ENCODE measurements around the gene IFT20. TPM values are rescaled to one million over a fixed set of nuclear protein-coding genes. Genes with fewer than 3 reads are reported as not detected.
A peak's percentile ranks its signal among the peaks of the same experiment; 100 is the strongest.

Gene IFT20
- total and polyA plus RNA-seq, 4 donors = 29.5 to 74.1 (median 35.8) TPM

GRCh38 chr17:28326114-28326513 lies 9.2 kb downstream of the IFT20 start:
- Histone ChIP-seq H3K9me3 (ENCODE audit: control insufficient read depth in 4 of 4, insufficient read depth in 3 of 4, low read length in 3 of 4) (no peaks in the 10 kb centered on the region), H3K27me3 (ENCODE audit: control insufficient read depth in 3 of 3, insufficient read depth in 3 of 3, low read length in 2 of 3) (no peaks in the 10 kb centered on the region), H3K27ac (ENCODE audit: low read depth in 1 of 2, low read length in 1 of 2) (no peak overlapping the region), H3K4me1 (ENCODE audit: control insufficient read depth in 5 of 5, insufficient read depth in 5 of 5, low read length in 5 of 5) (peaks cover 0 to 5% (median 0%) of the 10 kb centered on the region in 5 donors), H3K4me3 (no peak overlapping the region), H3K36me3 (ENCODE audit: control insufficient read depth in 4 of 4, insufficient read depth in 4 of 4, low read length in 4 of 4) (peaks cover 5 to 31% (median 14%) of the 10 kb centered on the region in 4 donors), H3K9ac (ENCODE audit: insufficient read depth in 1 of 2, low read length in 2 of 2) (peak overlapping the region in 1 of 2 donors; percentile 23)
- WGBS, 2 donors = 76 to 95% methylated on average over 7 of the region's 7 CpGs
- no peak for TF ChIP-seq CTCF (IDR thresholded peaks at IDR 0.05; ENCODE audit: control extremely low read depth, extremely low read depth)
- no peak for ATAC-seq (ENCODE audit: insufficient read depth, low FRiP score)
- DNase-seq = peak in 1 of 3 donors; percentile 29

- H3K9me3 ChIP-seq (ENCODE audit: control insufficient read depth in 4 of 4, insufficient read depth in 3 of 4, low read length in 3 of 4) = no peaks in the 10 kb centered on the region
- no peak for TF ChIP-seq CTCF (IDR thresholded peaks at IDR 0.05; ENCODE audit: control extremely low read depth, extremely low read depth)
- no peak overlapping the region for H3K9ac ChIP-seq (ENCODE audit: insufficient read depth in 1 of 2, low read length in 2 of 2)
- no peak overlapping the region for H3K4me3 ChIP-seq
- peaks cover 3 to 28% (median 10%) of the 10 kb centered on the region in 4 donors for H3K36me3 ChIP-seq (ENCODE audit: control insufficient read depth in 4 of 4, insufficient read depth in 4 of 4, low read length in 4 of 4)
- H3K27me3 ChIP-seq (ENCODE audit: control insufficient read depth in 3 of 3, insufficient read depth in 3 of 3, low read length in 2 of 3) = no peaks in the 10 kb centered on the region
- ATAC-seq (ENCODE audit: insufficient read depth, low FRiP score) (no peak), DNase-seq (no peak)
- H3K4me1 ChIP-seq (ENCODE audit: control insufficient read depth in 5 of 5, insufficient read depth in 5 of 5, low read length in 5 of 5) = peaks cover 0 to 5% (median 3%) of the 10 kb centered on the region in 5 donors
- WGBS, 2 donors = 68 to 79% methylated on average over 5 of the region's 5 CpGs
- H3K27ac ChIP-seq (ENCODE audit: low read depth in 1 of 2, low read length in 1 of 2) = peak overlapping the region in 1 of 2 donors; percentile 13
These were observed 10.1 kb downstream of the IFT20 start for GRCh38 chr17:28325211-28325610.

GRCh38 chr17:28324781-28325180 lies 10.5 kb downstream of the IFT20 start:
- no peak for DNase-seq
- peaks cover 0 to 7% (median 5%) of the 10 kb centered on the region in 5 donors for H3K4me1 ChIP-seq (ENCODE audit: control insufficient read depth in 5 of 5, insufficient read depth in 5 of 5, low read length in 5 of 5)
- no peak for TF ChIP-seq CTCF (IDR thresholded peaks at IDR 0.05; ENCODE audit: control extremely low read depth, extremely low read depth)

GRCh38 chr17:28324267-28324745 lies 11.0 kb downstream of the IFT20 start:
- WGBS, 2 donors = 68 to 74% methylated on average over 5 of the region's 5 CpGs
- H3K27me3 ChIP-seq (ENCODE audit: control insufficient read depth in 3 of 3, insufficient read depth in 3 of 3, low read length in 2 of 3) = no peaks in the 10 kb centered on the region
- peaks cover 0 to 11% (median 5%) of the 10 kb centered on the region in 5 donors for H3K4me1 ChIP-seq (ENCODE audit: control insufficient read depth in 5 of 5, insufficient read depth in 5 of 5, low read length in 5 of 5)
- TF ChIP-seq CTCF (IDR thresholded peaks at IDR 0.05; ENCODE audit: control extremely low read depth, extremely low read depth) = no peak
- H3K4me3 ChIP-seq = no peak overlapping the region
- H3K9ac ChIP-seq (ENCODE audit: insufficient read depth in 1 of 2, low read length in 2 of 2) = no peak overlapping the region
- no peak for ATAC-seq (ENCODE audit: insufficient read depth, low FRiP score)
- no peak overlapping the region for H3K27ac ChIP-seq (ENCODE audit: low read depth in 1 of 2, low read length in 1 of 2)
- no peaks in the 10 kb centered on the region for H3K9me3 ChIP-seq (ENCODE audit: control insufficient read depth in 4 of 4, insufficient read depth in 3 of 4, low read length in 3 of 4)
- DNase-seq = no peak
- peaks cover 3 to 25% (median 8%) of the 10 kb centered on the region in 4 donors for H3K36me3 ChIP-seq (ENCODE audit: control insufficient read depth in 4 of 4, insufficient read depth in 4 of 4, low read length in 4 of 4)

More at GRCh38 chr17:28324781-28325180, 10.5 kb downstream of the IFT20 start:
- no peaks in the 10 kb centered on the region for H3K9me3 ChIP-seq (ENCODE audit: control insufficient read depth in 4 of 4, insufficient read depth in 3 of 4, low read length in 3 of 4)
- H3K4me3 ChIP-seq = no peak overlapping the region
- peaks cover 3 to 28% (median 9%) of the 10 kb centered on the region in 4 donors for H3K36me3 ChIP-seq (ENCODE audit: control insufficient read depth in 4 of 4, insufficient read depth in 4 of 4, low read length in 4 of 4)
- H3K27ac ChIP-seq (ENCODE audit: low read depth in 1 of 2, low read length in 1 of 2) = no peak overlapping the region
- H3K9ac ChIP-seq (ENCODE audit: insufficient read depth in 1 of 2, low read length in 2 of 2) = no peak overlapping the region
- WGBS, 2 donors = 52 to 72% methylated on average over 3 of the region's 3 CpGs
- ATAC-seq (ENCODE audit: insufficient read depth, low FRiP score) = no peak
- H3K27me3 ChIP-seq (ENCODE audit: control insufficient read depth in 3 of 3, insufficient read depth in 3 of 3, low read length in 2 of 3) = no peaks in the 10 kb centered on the region

Data from lung (tissue), 12 donors.